ENCODE results near the gene ZBTB20.

- TF ChIP-seq CTCF (IDR thresholded peaks at IDR 0.05) (no peak), POLR2A (IDR thresholded peaks at IDR 0.05) (no peak)
Observed at GRCh38 chr3:114525278-114525677, 621.8 kb downstream of the ZBTB20 start.
